Nephron progenitor cell (in vitro differentiated cells): ENCODE data around the gene CCR5AS.

Experiments used
- DNase-seq: peaks from one replicate; pipeline ENCODE4 v3.0.0; 2021
- H3K27ac Mint-ChIP-seq: 2 replicates; pipeline ENCODE4 v1.8.0; 2021; ENCODE audit warnings: mild to moderate bottlenecking, moderate library complexity, mixed read lengths
- H3K27me3 Mint-ChIP-seq: 2 replicates; pipeline ENCODE4 v1.8.0; 2021; ENCODE audit warnings: mild to moderate bottlenecking, low read depth, mixed read lengths; ENCODE audit not compliant: poor library complexity
- H3K36me3 Mint-ChIP-seq: 2 replicates; pipeline ENCODE4 v1.8.0; 2021; ENCODE audit warnings: low read depth, mixed read lengths
- H3K4me1 Mint-ChIP-seq: 2 replicates; pipeline ENCODE4 v1.8.0; 2021; ENCODE audit warnings: mixed read lengths
- H3K4me3 Mint-ChIP-seq: 2 replicates; pipeline ENCODE4 v1.8.0; 2021; ENCODE audit warnings: mild to moderate bottlenecking, moderate library complexity, mixed read lengths
- H3K9me3 Mint-ChIP-seq: 2 replicates; pipeline ENCODE4 v1.8.0; 2021; ENCODE audit warnings: mild to moderate bottlenecking, moderate library complexity, mixed read lengths
- CTCF ChIP-seq: fragments of 200-600 bp; sonication (generic); IDR thresholded peaks from 2 replicates; pipeline ENCODE4 v1.5.0; 2021; ENCODE audit warnings: antibody characterized with exemption

The CCR5AS gene

GRCh38 chr3:46349484-46350261, 57.2 kb downstream of the CCR5AS start:
- Mint-ChIP-seq H3K27me3 (peaks cover 26% of the 10 kb centered on the region), H3K4me3 (no peak overlapping the region), H3K36me3 (no peaks in the 10 kb centered on the region), H3K9me3 (peaks cover 6% of the 10 kb centered on the region), H3K4me1 (no peaks in the 10 kb centered on the region), H3K27ac (no peak overlapping the region)
- DNase-seq: no peak
- TF ChIP-seq CTCF: no peak

- Mint-ChIP-seq H3K9me3 (peaks cover 6% of the 10 kb centered on the region), H3K36me3 (no peaks in the 10 kb centered on the region), H3K27ac (no peak overlapping the region), H3K4me1 (no peaks in the 10 kb centered on the region), H3K27me3 (peaks cover 20% of the 10 kb centered on the region), H3K4me3 (no peak overlapping the region)
- DNase-seq: no peak
- no peak for TF ChIP-seq CTCF
Observed at GRCh38 chr3:46348823-46349482, 57.9 kb downstream of the CCR5AS start.

GRCh38 chr3:46344476-46344875, 62.4 kb downstream of the CCR5AS start:
- no peak for TF ChIP-seq CTCF
- Mint-ChIP-seq H3K27ac (no peak overlapping the region), H3K36me3 (no peaks in the 10 kb centered on the region)

GRCh38 chr3:46338840-46339239, 68.0 kb downstream of the CCR5AS start:
- Mint-ChIP-seq H3K36me3 (peaks cover 6% of the 10 kb centered on the region), H3K27ac (no peak overlapping the region), H3K9me3 (peaks cover 42% of the 10 kb centered on the region), H3K4me1 (peaks cover 13% of the 10 kb centered on the region), H3K4me3 (no peak overlapping the region), H3K27me3 (no peaks in the 10 kb centered on the region)
- no peak for DNase-seq
- no peak for TF ChIP-seq CTCF

More at GRCh38 chr3:46344476-46344875, 62.4 kb downstream of the CCR5AS start:
- no peak for DNase-seq
- Mint-ChIP-seq H3K4me1 (no peaks in the 10 kb centered on the region), H3K9me3 (peaks cover 16% of the 10 kb centered on the region), H3K4me3 (no peak overlapping the region), H3K27me3 (peaks cover 6% of the 10 kb centered on the region)

- peaks cover 6% of the 10 kb centered on the region for H3K36me3 Mint-ChIP-seq
- peaks cover 13% of the 10 kb centered on the region for H3K4me1 Mint-ChIP-seq
- DNase-seq: no peak
- H3K27ac Mint-ChIP-seq: no peak overlapping the region
- no peak overlapping the region for H3K4me3 Mint-ChIP-seq
- no peaks in the 10 kb centered on the region for H3K27me3 Mint-ChIP-seq
- TF ChIP-seq CTCF: no peak
- H3K9me3 Mint-ChIP-seq: peaks cover 42% of the 10 kb centered on the region
Observed at GRCh38 chr3:46337911-46338310, 69.0 kb downstream of the CCR5AS start.
